SJCRH30 (cell line): Measurements from ENCODE around the gene MCM3. TPM values are rescaled to one million over a fixed set of nuclear protein-coding genes. Genes with fewer than 3 reads are reported as not detected.

Source experiments
- total RNA-seq: library from RNA; depleted of rRNA; stranded (reverse); fragments of >200 nt; shearing (Covaris generic); gene quantifications from 2 replicates; pipeline ENCODE4 v1.2.3, GENCODE V29; 2014; rRNA removed

Gene MCM3
- total RNA-seq, 1 experiment from 2014 or later, result 153 TPM

Other genes with a start within 250 kb of the MCM3 start
- gene PKHD1, start 197.1 kb downstream of the MCM3 start, total RNA-seq, result 0.53 and 0.71 TPM in 2 replicates
- gene IL17A, start 98.4 kb downstream of the MCM3 start, total RNA-seq, result not detected in 2 replicates
- gene IL17F, start 40.2 kb downstream of the MCM3 start, total RNA-seq, result not detected in 2 replicates
- gene PAQR8, start 77.4 kb upstream of the MCM3 start, total RNA-seq, result 3.3 and 3.4 TPM in 2 replicates
- 11.7 and 14.6 TPM in 2 replicates for gene EFHC1, start 135.6 kb upstream of the MCM3 start, total RNA-seq